MM.1S (cell line): ENCODE measurements around the gene PLK2.

Source experiments
- EZH2 ChIP-seq: fragments of 300-600 bp; sonication (generic); optimal IDR thresholded peaks from 2 replicates; pipeline ENCODE3; 2017; ENCODE audit warnings: low read depth, mild to moderate bottlenecking, antibody characterized with exemption, low read length, mixed read lengths
- TF ChIP-seq, protein P1 (sequence below): fragments of 300-600 bp; sonication (generic); IDR thresholded peaks from 2 replicates; pipeline ENCODE4 v1.5.1; 2016; ENCODE audit warnings: antibody characterized with exemption, low read length, mixed read lengths

DNA sequence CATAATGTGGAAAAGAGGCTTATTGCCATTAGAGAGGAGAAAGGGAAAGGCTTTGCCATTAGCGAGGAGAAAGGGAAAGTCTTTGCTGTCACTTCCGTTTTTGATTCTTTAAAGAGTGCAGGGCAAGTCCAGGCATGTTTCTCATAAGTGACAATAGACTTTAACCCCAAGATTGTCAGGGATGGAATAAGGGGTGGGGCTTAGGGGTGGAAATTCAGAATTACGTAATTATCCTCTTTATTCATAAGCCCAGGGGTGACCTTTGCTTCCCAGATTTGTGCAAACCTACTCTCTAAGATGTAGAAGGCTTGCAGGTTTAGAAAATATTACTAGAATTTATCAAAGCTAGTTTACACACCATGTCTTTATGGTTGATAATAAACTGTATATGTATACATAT lies 2.3 kb upstream of the PLK2 start:
- TF ChIP-seq, protein P1, sequence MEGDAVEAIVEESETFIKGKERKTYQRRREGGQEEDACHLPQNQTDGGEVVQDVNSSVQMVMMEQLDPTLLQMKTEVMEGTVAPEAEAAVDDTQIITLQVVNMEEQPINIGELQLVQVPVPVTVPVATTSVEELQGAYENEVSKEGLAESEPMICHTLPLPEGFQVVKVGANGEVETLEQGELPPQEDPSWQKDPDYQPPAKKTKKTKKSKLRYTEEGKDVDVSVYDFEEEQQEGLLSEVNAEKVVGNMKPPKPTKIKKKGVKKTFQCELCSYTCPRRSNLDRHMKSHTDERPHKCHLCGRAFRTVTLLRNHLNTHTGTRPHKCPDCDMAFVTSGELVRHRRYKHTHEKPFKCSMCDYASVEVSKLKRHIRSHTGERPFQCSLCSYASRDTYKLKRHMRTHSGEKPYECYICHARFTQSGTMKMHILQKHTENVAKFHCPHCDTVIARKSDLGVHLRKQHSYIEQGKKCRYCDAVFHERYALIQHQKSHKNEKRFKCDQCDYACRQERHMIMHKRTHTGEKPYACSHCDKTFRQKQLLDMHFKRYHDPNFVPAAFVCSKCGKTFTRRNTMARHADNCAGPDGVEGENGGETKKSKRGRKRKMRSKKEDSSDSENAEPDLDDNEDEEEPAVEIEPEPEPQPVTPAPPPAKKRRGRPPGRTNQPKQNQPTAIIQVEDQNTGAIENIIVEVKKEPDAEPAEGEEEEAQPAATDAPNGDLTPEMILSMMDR = no peak
- TF ChIP-seq EZH2 = no peak
